GM21723 (cell line): ENCODE results near the gene CCDC88A.
"Not testable (repeated sequence)": the region's sequence is repeated elsewhere in the genome, so short reads cannot be mapped to it uniquely, and the experiment has no call there.

Source experiments
- ATAC-seq: cut with Tn5 transposase; IDR thresholded peaks from one replicate; pipeline ENCODE4 v1.9.1; 2021; ENCODE audit warnings: mild to moderate bottlenecking, moderate library complexity; ENCODE audit not compliant: unreplicated experiment

The CCDC88A gene

GRCh38 chr2:55419679-55420438 lies at the start of gene CCDC88A:
Gene CCDC88A (minus strand): TSS chr2:55419856. CDS start chr2:55419079, 777 bp downstream.
- peak; percentile 79 for ATAC-seq

GRCh38 chr2:55461679-55462078 lies 42.0 kb upstream of the CCDC88A start:
- ATAC-seq, result no peak

- no peak for ATAC-seq
These were observed 40.9 kb upstream of the CCDC88A start for GRCh38 chr2:55460562-55460961.

- no peak for ATAC-seq
These were observed 40.1 kb upstream of the CCDC88A start for GRCh38 chr2:55459714-55460274.

- ATAC-seq, result no peak
These were observed 39.6 kb upstream of the CCDC88A start for GRCh38 chr2:55459279-55459678.

- ATAC-seq, result no peak
These were observed 34.5 kb upstream of the CCDC88A start for GRCh38 chr2:55454121-55454520.

GRCh38 chr2:55452879-55453278 lies 33.2 kb upstream of the CCDC88A start:
- ATAC-seq, result no peak

- ATAC-seq, result no peak
These were observed 32.0 kb upstream of the CCDC88A start for GRCh38 chr2:55451699-55452098.

GRCh38 chr2:55450014-55450413 lies 30.4 kb upstream of the CCDC88A start:
- not testable (repeated sequence) for ATAC-seq

GRCh38 chr2:55442045-55442760 lies 22.5 kb upstream of the CCDC88A start:
- ATAC-seq, result not testable (repeated sequence)

GRCh38 chr2:55441280-55441892 lies 21.7 kb upstream of the CCDC88A start:
- ATAC-seq, result no peak

GRCh38 chr2:55439101-55439397 lies 19.4 kb upstream of the CCDC88A start:
- ATAC-seq, result no peak

- ATAC-seq, result no peak
These were observed 18.9 kb upstream of the CCDC88A start for GRCh38 chr2:55438391-55439100.

GRCh38 chr2:55437515-55438390 lies 18.1 kb upstream of the CCDC88A start:
- no peak for ATAC-seq

GRCh38 chr2:55431982-55432627 lies 12.4 kb upstream of the CCDC88A start:
- peak; percentile 74 for ATAC-seq

GRCh38 chr2:55430211-55430975 lies 10.7 kb upstream of the CCDC88A start:
- no peak for ATAC-seq

- ATAC-seq, result no peak
These were observed 8.6 kb upstream of the CCDC88A start for GRCh38 chr2:55428258-55428657.

- no peak for ATAC-seq
These were observed 5.8 kb upstream of the CCDC88A start for GRCh38 chr2:55425431-55425831.
